K562 (cell line): ENCODE data around the gene TGM1. TPM values are rescaled to one million over a fixed set of nuclear protein-coding genes. Genes with fewer than 3 reads are reported as not detected.

ENCODE experiments used
- ASH1L ChIP-seq: fragments of 450-650 bp; IDR thresholded peaks from 2 replicates; pipeline ENCODE4 v1.6.1; 2018; ENCODE audit warnings: borderline replicate concordance, mild to moderate bottlenecking, low read depth; ENCODE audit not compliant: partially characterized antibody
- HOMEZ ChIP-seq: fragments of 250-450 bp; sonication (Bioruptor Pico); IDR thresholded peaks from 2 replicates; pipeline ENCODE4 v1.4.0; 2020; ENCODE audit warnings: mild to moderate bottlenecking, moderate library complexity
- KAT7 ChIP-seq: sonication (generic); formaldehyde crosslinking; IDR thresholded peaks from 2 replicates; pipeline ENCODE4 v1.8.0; 2022; ENCODE audit warnings: missing genetic modification reagents, mild to moderate bottlenecking, borderline replicate concordance
- LCOR ChIP-seq: sonication (generic); formaldehyde crosslinking; IDR thresholded peaks from 2 replicates; pipeline ENCODE4 v1.8.0; 2022; ENCODE audit warnings: mild to moderate bottlenecking, missing genetic modification reagents
- MTF1 ChIP-seq: fragments of 250-450 bp; sonication (Bioruptor Pico); IDR thresholded peaks from 2 replicates; pipeline ENCODE4 v1.9.0; 2021; ENCODE audit warnings: moderate library complexity, mild to moderate bottlenecking, inconsistent platforms, borderline replicate concordance
- NR1H2 ChIP-seq: sonication (generic); formaldehyde crosslinking; IDR thresholded peaks from 2 replicates; pipeline ENCODE4 v1.4.0; 2020; ENCODE audit warnings: mild to moderate bottlenecking, missing genetic modification reagents
- PBX2 ChIP-seq, 2 experiments: IDR thresholded peaks in 1 of 2; conservative IDR thresholded peaks in 1 of 2; 2 replicates each; pipeline ENCODE4 v1.6.1; 2016; ENCODE audit warnings: low read depth in 2 of 2, mild to moderate bottlenecking in 1 of 2, missing compliant biosample characterization in 1 of 2, missing genetic modification characterization in 1 of 2, moderate library complexity in 1 of 2
- PML ChIP-seq: IDR thresholded peaks from 2 replicates; pipeline ENCODE4 v1.6.1; 2012; ENCODE audit warnings: low read length, inconsistent platforms
- SFPQ ChIP-seq: fragments of 200-400 bp; formaldehyde crosslinking; IDR thresholded peaks from 2 replicates; pipeline ENCODE4 v1.6.1; 2017; ENCODE audit warnings: mild to moderate bottlenecking, low read depth, low read length, moderate library complexity
- TCF3 ChIP-seq: sonication (generic); formaldehyde crosslinking; IDR thresholded peaks from 2 replicates; pipeline ENCODE4 v1.4.0; 2020; ENCODE audit warnings: mild to moderate bottlenecking, missing genetic modification reagents
- ZNF384 ChIP-seq: IDR thresholded peaks from 2 replicates; pipeline ENCODE4 v1.6.1; 2012; ENCODE audit warnings: low read depth, low read length, improper control_type of control experiment
- ZNF431 ChIP-seq: sonication (generic); formaldehyde crosslinking; IDR thresholded peaks from 2 replicates; pipeline ENCODE4 v1.8.0; 2022; ENCODE audit warnings: mild to moderate bottlenecking, missing genetic modification reagents
- polyA plus RNA-seq, 8 experiments: library from polyadenylated mRNA; depleted of rRNA in 4 of 8; stranded (reverse) in 5 of 8; unstranded in 3 of 8; fragments of >200 nt; fragmentation: Nextera tagmentation in 2 of 8; fragmentation: Illumina TruSeq in 1 of 8; extraction: Ambion mirVana in 2 of 8; extraction: Trizol in 1 of 8; gene quantifications; 2 replicates each; pipeline versions ENCODE4 v1.2.1 to v1.2.3, GENCODE V29; 2011 to 2014; ENCODE audit warnings: inconsistent platforms in 1 of 8, missing spikeins in 1 of 8
- total RNA-seq, 7 experiments: library from RNA; depleted of rRNA in 6 of 7; stranded (reverse); fragments of >200 nt in 6 of 7; fragmentation: Illumina TruSeq in 2 of 7; extraction: Trizol in 2 of 7; gene quantifications; 2 replicates each; pipeline versions ENCODE4 v1.2.1 to v1.2.3, GENCODE V29; 2011 to 2021; ENCODE audit warnings: low replicate concordance in 1 of 7

Gene TGM1
- total and polyA plus RNA-seq, 9 of the 15 experiments (the other 6 are each of a cell fraction or from before 2014, with no cell fraction given), result 0.13 to 4.4 (median 0.88) TPM

- TF ChIP-seq TCF3 (CRISPR knock-in tag), result no peak
- TF ChIP-seq PBX2 (CRISPR knock-in tag; IDR thresholded peaks at IDR 0.05; ENCODE audit: low read depth), result no peak
- no peak for TF ChIP-seq PBX2 (tag; conservative IDR thresholded peaks at IDR 0.05; ENCODE audit: low read depth)
- TF ChIP-seq MTF1 (CRISPR knock-in tag), result no peak
- TF ChIP-seq LCOR (CRISPR knock-in tag), result no peak
- TF ChIP-seq KAT7 (CRISPR knock-in tag), result no peak
- no peak for TF ChIP-seq ASH1L
- TF ChIP-seq ZNF384, result no peak
- TF ChIP-seq ZNF431 (CRISPR knock-in tag), result no peak
- no peak for TF ChIP-seq SFPQ
- 0 out of 2 replicates have a peak, but pooled peaks have one; percentile 43 for TF ChIP-seq PML
- no peak for TF ChIP-seq HOMEZ
- TF ChIP-seq NR1H2 (CRISPR knock-in tag), result no peak
Observed at GRCh38 chr14:24299255-24300191, 36.5 kb upstream of the TGM1 start, which contains the start of the genes DHRS1 and NOP9 (continued).
